ENCODE results near the gene PRSS22.

PRSS22 gene

GRCh38 chr16:2826591-2827373, 31.2 kb downstream of the PRSS22 start:
- no peaks in the 10 kb centered on the region for H3K9me3 ChIP-seq (replicated peaks in 1 of 2; ENCODE audit: control insufficient read depth in 2 of 2, insufficient read depth in 1 of 2, low read depth in 1 of 2, low read length in 2 of 2)
- peaks cover 0 to 47% (median 0%) of the 10 kb centered on the region in 3 experiments for H3K27me3 ChIP-seq (ENCODE audit: control insufficient read depth in 3 of 3, insufficient read depth in 3 of 3, low read depth in 1 of 3, low read length in 3 of 3)
- H3K79me1 ChIP-seq (ENCODE audit: low read depth, low read length), result no peaks in the 10 kb centered on the region
- H4K8ac ChIP-seq (ENCODE audit: low read depth, low read length), result no peak overlapping the region
- no peak overlapping the region for H2BK120ac ChIP-seq (ENCODE audit: low read depth, low read length)
- H3K4me1 ChIP-seq (ENCODE audit: control insufficient read depth in 2 of 2, insufficient read depth in 1 of 2, low read depth in 1 of 2, low read length in 2 of 2), result no peaks in the 10 kb centered on the region
- H3K36me3 ChIP-seq (replicated peaks in 1 of 2; ENCODE audit: control insufficient read depth in 2 of 2, insufficient read depth in 2 of 2, low read length in 2 of 2), result no peaks in the 10 kb centered on the region
- no peak overlapping the region for H2BK15ac ChIP-seq (ENCODE audit: low read length)
- no peak overlapping the region for H2AFZ ChIP-seq (ENCODE audit: low read length)
- H3K23ac ChIP-seq (ENCODE audit: low read depth, low read length, poor library complexity), result no peak overlapping the region
- peak overlapping the region; percentile 76 for H3K14ac ChIP-seq (ENCODE audit: low read length)
- H3K4ac ChIP-seq (ENCODE audit: low read length), result no peak overlapping the region
- no peak overlapping the region for H4K91ac ChIP-seq (ENCODE audit: low read depth, low read length, poor library complexity)
- H3K4me3 ChIP-seq (ENCODE audit: low read length in 2 of 2), result no peak overlapping the region
- no peak overlapping the region for H3K27ac ChIP-seq (replicated peaks; ENCODE audit: low read length)
- peak overlapping the region; percentile 60 for H3K18ac ChIP-seq (ENCODE audit: low read length)
- no peak overlapping the region for H2BK5ac ChIP-seq (ENCODE audit: low read length)
- no CpG with 5 or more reads among the region's 19 CpGs for WGBS, 2 donors (ENCODE audit: extremely low coverage in 2 of 2, insufficient read length in 2 of 2, insufficient replicate concordance in 1 of 2)
- no peak overlapping the region for H3K9ac ChIP-seq (ENCODE audit: low read depth, low read length, poor library complexity)
- H3K4me2 ChIP-seq (ENCODE audit: insufficient read depth, low read length, poor library complexity, severe bottlenecking), result no peak overlapping the region
- no peak overlapping the region for H2AK5ac ChIP-seq (ENCODE audit: low read depth, low read length)
- H2BK12ac ChIP-seq (ENCODE audit: low read length), result no peak overlapping the region
- DNase-seq (ENCODE audit: low spot score), result no peak

GRCh38 chr16:2825906-2826305, 32.1 kb downstream of the PRSS22 start:
- Histone ChIP-seq H2AFZ (ENCODE audit: low read length) (no peak overlapping the region), H3K14ac (ENCODE audit: low read length) (no peak overlapping the region), H2AK5ac (ENCODE audit: low read depth, low read length) (no peak overlapping the region)

GRCh38 chr16:2825049-2825742, 32.8 kb downstream of the PRSS22 start:
- Histone ChIP-seq H3K4me2 (ENCODE audit: insufficient read depth, low read length, poor library complexity, severe bottlenecking) (no peak overlapping the region), H3K23ac (ENCODE audit: low read depth, low read length, poor library complexity) (no peak overlapping the region), H3K9me3 (replicated peaks in 1 of 2; ENCODE audit: control insufficient read depth in 2 of 2, insufficient read depth in 1 of 2, low read depth in 1 of 2, low read length in 2 of 2) (no peaks in the 10 kb centered on the region), H2AK5ac (ENCODE audit: low read depth, low read length) (no peak overlapping the region), H2BK12ac (ENCODE audit: low read length) (no peak overlapping the region), H3K36me3 (replicated peaks in 1 of 2; ENCODE audit: control insufficient read depth in 2 of 2, insufficient read depth in 2 of 2, low read length in 2 of 2) (no peaks in the 10 kb centered on the region), H3K4ac (ENCODE audit: low read length) (no peak overlapping the region), H2BK15ac (ENCODE audit: low read length) (no peak overlapping the region), H2BK120ac (ENCODE audit: low read depth, low read length) (no peak overlapping the region), H2AFZ (ENCODE audit: low read length) (no peak overlapping the region), H3K27me3 (ENCODE audit: control insufficient read depth in 3 of 3, insufficient read depth in 3 of 3, low read depth in 1 of 3, low read length in 3 of 3) (peaks cover 0 to 62% (median 0%) of the 10 kb centered on the region in 3 experiments), H3K9ac (ENCODE audit: low read depth, low read length, poor library complexity) (no peak overlapping the region), H3K4me3 (ENCODE audit: low read length in 2 of 2) (no peak overlapping the region), H3K4me1 (ENCODE audit: control insufficient read depth in 2 of 2, insufficient read depth in 1 of 2, low read depth in 1 of 2, low read length in 2 of 2) (peaks cover 0 to 5% of the 10 kb centered on the region in 2 donors), H4K8ac (ENCODE audit: low read depth, low read length) (peak overlapping the region; percentile 29), H3K79me1 (ENCODE audit: low read depth, low read length) (no peaks in the 10 kb centered on the region), H2BK5ac (ENCODE audit: low read length) (no peak overlapping the region), H3K18ac (ENCODE audit: low read length) (no peak overlapping the region), H4K91ac (ENCODE audit: low read depth, low read length, poor library complexity) (no peak overlapping the region), H3K27ac (replicated peaks; ENCODE audit: low read length) (no peak overlapping the region), H3K14ac (ENCODE audit: low read length) (no peak overlapping the region)
- no CpG with 5 or more reads among the region's 26 CpGs for WGBS, 2 donors (ENCODE audit: extremely low coverage in 2 of 2, insufficient read length in 2 of 2, insufficient replicate concordance in 1 of 2)
- DNase-seq (ENCODE audit: low spot score), result no peak

More at GRCh38 chr16:2825906-2826305, 32.1 kb downstream of the PRSS22 start:
- H3K18ac ChIP-seq (ENCODE audit: low read length), result no peak overlapping the region
- H2BK15ac ChIP-seq (ENCODE audit: low read length), result no peak overlapping the region
- peaks cover 0 to 55% (median 0%) of the 10 kb centered on the region in 3 experiments for H3K27me3 ChIP-seq (ENCODE audit: control insufficient read depth in 3 of 3, insufficient read depth in 3 of 3, low read depth in 1 of 3, low read length in 3 of 3)
- DNase-seq (ENCODE audit: low spot score), result no peak
- no peak overlapping the region for H2BK12ac ChIP-seq (ENCODE audit: low read length)
- H3K4me2 ChIP-seq (ENCODE audit: insufficient read depth, low read length, poor library complexity, severe bottlenecking), result no peak overlapping the region
- no peaks in the 10 kb centered on the region for H3K4me1 ChIP-seq (ENCODE audit: control insufficient read depth in 2 of 2, insufficient read depth in 1 of 2, low read depth in 1 of 2, low read length in 2 of 2)
- no peak overlapping the region for H3K23ac ChIP-seq (ENCODE audit: low read depth, low read length, poor library complexity)
- no peak overlapping the region for H4K8ac ChIP-seq (ENCODE audit: low read depth, low read length)
- H3K4me3 ChIP-seq (ENCODE audit: low read length in 2 of 2), result no peak overlapping the region
- no peaks in the 10 kb centered on the region for H3K9me3 ChIP-seq (replicated peaks in 1 of 2; ENCODE audit: control insufficient read depth in 2 of 2, insufficient read depth in 1 of 2, low read depth in 1 of 2, low read length in 2 of 2)
- H2BK5ac ChIP-seq (ENCODE audit: low read length), result no peak overlapping the region
- H2BK120ac ChIP-seq (ENCODE audit: low read depth, low read length), result no peak overlapping the region
- no peak overlapping the region for H3K27ac ChIP-seq (replicated peaks; ENCODE audit: low read length)
- no peak overlapping the region for H4K91ac ChIP-seq (ENCODE audit: low read depth, low read length, poor library complexity)
- no peak overlapping the region for H3K9ac ChIP-seq (ENCODE audit: low read depth, low read length, poor library complexity)
- H3K79me1 ChIP-seq (ENCODE audit: low read depth, low read length), result no peaks in the 10 kb centered on the region
- no CpG with 5 or more reads among the region's 11 CpGs for WGBS, 2 donors (ENCODE audit: extremely low coverage in 2 of 2, insufficient read length in 2 of 2, insufficient replicate concordance in 1 of 2)
- H3K4ac ChIP-seq (ENCODE audit: low read length), result no peak overlapping the region
- no peaks in the 10 kb centered on the region for H3K36me3 ChIP-seq (replicated peaks in 1 of 2; ENCODE audit: control insufficient read depth in 2 of 2, insufficient read depth in 2 of 2, low read length in 2 of 2)

- H3K27me3 ChIP-seq (ENCODE audit: control insufficient read depth in 3 of 3, insufficient read depth in 3 of 3, low read depth in 1 of 3, low read length in 3 of 3), result peaks cover 0 to 64% (median 0%) of the 10 kb centered on the region in 3 experiments
- no peaks in the 10 kb centered on the region for H3K79me1 ChIP-seq (ENCODE audit: low read depth, low read length)
- H3K27ac ChIP-seq (replicated peaks; ENCODE audit: low read length), result no peak overlapping the region
- DNase-seq (ENCODE audit: low spot score), result no peak
- no peaks in the 10 kb centered on the region for H3K9me3 ChIP-seq (replicated peaks in 1 of 2; ENCODE audit: control insufficient read depth in 2 of 2, insufficient read depth in 1 of 2, low read depth in 1 of 2, low read length in 2 of 2)
- no peak overlapping the region for H2AK5ac ChIP-seq (ENCODE audit: low read depth, low read length)
- no peak overlapping the region for H3K18ac ChIP-seq (ENCODE audit: low read length)
- no peak overlapping the region for H2BK5ac ChIP-seq (ENCODE audit: low read length)
- no peak overlapping the region for H2AFZ ChIP-seq (ENCODE audit: low read length)
- no peak overlapping the region for H3K14ac ChIP-seq (ENCODE audit: low read length)
- H3K9ac ChIP-seq (ENCODE audit: low read depth, low read length, poor library complexity), result no peak overlapping the region
- H4K91ac ChIP-seq (ENCODE audit: low read depth, low read length, poor library complexity), result no peak overlapping the region
- no peak overlapping the region for H2BK120ac ChIP-seq (ENCODE audit: low read depth, low read length)
- H3K4ac ChIP-seq (ENCODE audit: low read length), result no peak overlapping the region
- no peak overlapping the region for H2BK15ac ChIP-seq (ENCODE audit: low read length)
- no CpG with 5 or more reads among the region's 10 CpGs for WGBS, 2 donors (ENCODE audit: extremely low coverage in 2 of 2, insufficient read length in 2 of 2, insufficient replicate concordance in 1 of 2)
- no peak overlapping the region for H4K8ac ChIP-seq (ENCODE audit: low read depth, low read length)
- no peak overlapping the region for H3K23ac ChIP-seq (ENCODE audit: low read depth, low read length, poor library complexity)
- H3K4me3 ChIP-seq (ENCODE audit: low read length in 2 of 2), result peak overlapping the region in 1 of 2 donors; percentile 21
- no peak overlapping the region for H2BK12ac ChIP-seq (ENCODE audit: low read length)
- H3K4me1 ChIP-seq (ENCODE audit: control insufficient read depth in 2 of 2, insufficient read depth in 1 of 2, low read depth in 1 of 2, low read length in 2 of 2), result peaks cover 0 to 8% of the 10 kb centered on the region in 2 donors
- H3K36me3 ChIP-seq (replicated peaks in 1 of 2; ENCODE audit: control insufficient read depth in 2 of 2, insufficient read depth in 2 of 2, low read length in 2 of 2), result no peaks in the 10 kb centered on the region
- no peak overlapping the region for H3K4me2 ChIP-seq (ENCODE audit: insufficient read depth, low read length, poor library complexity, severe bottlenecking)
Measured at GRCh38 chr16:2824626-2825025, 33.3 kb downstream of the PRSS22 start.
